Right renal pelvis (tissue), 4 donors: ENCODE results near the gene P4HTM. TPM values are rescaled to one million over a fixed set of nuclear protein-coding genes. Genes with fewer than 3 reads are reported as not detected.
"Not testable (repeated sequence)": the region's sequence is repeated elsewhere in the genome, so short reads cannot be mapped to it uniquely, and the experiment has no call there.

Source experiments
- DNase-seq, 4 donors: peaks; one replicate each; pipeline ENCODE4 v3.0.0-alpha.2; 2013; ENCODE audit warnings: low read depth in 4 of 4, low spot score in 3 of 4, missing footprints in 1 of 4
- polyA plus RNA-seq, 4 donors: library from polyadenylated mRNA; unstranded; fragments of 120-200 nt; gene quantifications; one replicate each; pipeline ENCODE4 v1.2.1, GENCODE V29; 2013; ENCODE audit not compliant: insufficient read length in 4 of 4

P4HTM gene
- polyA plus RNA-seq, 4 donors = 38.2 to 56.2 (median 41.4) TPM

DNA sequence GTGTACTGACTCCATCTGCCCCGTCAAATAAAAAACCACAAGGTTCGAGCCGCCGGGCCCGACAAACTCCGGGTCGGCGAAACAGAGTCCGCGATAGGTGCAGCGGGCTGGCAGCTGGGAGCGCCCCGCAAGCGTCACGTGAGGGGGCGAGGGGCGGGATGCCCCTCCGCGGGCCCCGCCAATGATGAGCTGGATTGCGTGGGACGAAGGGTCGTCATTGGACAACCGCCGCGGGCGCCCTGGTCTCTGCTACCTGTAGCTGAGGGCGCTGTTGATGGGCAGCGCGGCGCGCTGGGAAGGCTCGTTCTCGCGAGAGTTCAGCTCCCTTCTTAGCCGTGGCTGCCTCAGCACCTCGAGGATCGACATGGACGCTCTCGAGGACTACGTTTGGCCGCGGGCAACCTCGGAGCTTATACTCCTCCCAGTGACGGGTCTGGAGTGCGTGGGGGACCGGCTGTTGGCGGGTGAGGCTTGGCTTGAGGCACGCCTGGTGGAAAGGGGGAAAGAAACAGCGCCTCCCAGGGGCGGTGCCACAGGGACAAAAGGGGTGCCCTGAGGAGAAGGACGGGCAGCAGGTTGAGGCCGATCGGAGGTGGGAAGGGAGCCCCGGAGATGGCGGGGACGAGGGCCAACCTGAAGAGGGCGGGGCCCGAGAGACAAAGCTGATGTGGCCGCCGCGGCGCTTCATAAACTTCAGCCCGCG is 17.2 kb downstream of the P4HTM start, which contains the start of gene WDR6:
Gene WDR6 (plus strand): TSS at position 324 of the 703 bp plus-strand sequence. CDS start 41 bp downstream, at position 365.
- DNase-seq = peak; percentile 90 to 93 (median 90)

GRCh38 chr3:49007771-49008528 is 17.9 kb downstream of the P4HTM start:
- peak in 1 of 4 donors; percentile 72 for DNase-seq

DNA sequence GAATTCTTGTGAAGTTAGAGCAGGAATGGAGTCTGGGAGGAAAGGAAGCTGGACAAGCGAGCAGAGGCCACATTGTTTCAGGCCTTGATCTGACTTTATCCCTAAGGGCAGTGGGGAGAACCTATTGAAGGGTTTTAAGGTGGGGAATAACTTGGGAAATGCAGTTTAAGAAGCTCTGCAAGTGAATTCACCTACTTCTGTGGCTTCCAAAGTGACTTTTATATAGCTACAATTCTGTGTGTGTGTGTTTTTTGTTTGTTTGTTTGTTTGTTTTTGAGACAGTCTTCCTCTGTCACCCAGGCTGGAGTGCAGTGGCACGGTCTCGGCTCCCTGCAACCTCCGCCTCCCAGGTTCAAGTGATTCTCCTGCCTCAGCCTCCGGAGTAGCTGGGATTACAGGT is 18.6 kb downstream of the P4HTM start:
- DNase-seq = not testable (repeated sequence)

GRCh38 chr3:49009396-49009795 is 19.4 kb downstream of the P4HTM start:
- DNase-seq = no peak

GRCh38 chr3:49012441-49013017 is 22.5 kb downstream of the P4HTM start:
- DNase-seq = no peak

GRCh38 chr3:49013113-49013737 is 23.2 kb downstream of the P4HTM start:
- DNase-seq = no peak

DNA sequence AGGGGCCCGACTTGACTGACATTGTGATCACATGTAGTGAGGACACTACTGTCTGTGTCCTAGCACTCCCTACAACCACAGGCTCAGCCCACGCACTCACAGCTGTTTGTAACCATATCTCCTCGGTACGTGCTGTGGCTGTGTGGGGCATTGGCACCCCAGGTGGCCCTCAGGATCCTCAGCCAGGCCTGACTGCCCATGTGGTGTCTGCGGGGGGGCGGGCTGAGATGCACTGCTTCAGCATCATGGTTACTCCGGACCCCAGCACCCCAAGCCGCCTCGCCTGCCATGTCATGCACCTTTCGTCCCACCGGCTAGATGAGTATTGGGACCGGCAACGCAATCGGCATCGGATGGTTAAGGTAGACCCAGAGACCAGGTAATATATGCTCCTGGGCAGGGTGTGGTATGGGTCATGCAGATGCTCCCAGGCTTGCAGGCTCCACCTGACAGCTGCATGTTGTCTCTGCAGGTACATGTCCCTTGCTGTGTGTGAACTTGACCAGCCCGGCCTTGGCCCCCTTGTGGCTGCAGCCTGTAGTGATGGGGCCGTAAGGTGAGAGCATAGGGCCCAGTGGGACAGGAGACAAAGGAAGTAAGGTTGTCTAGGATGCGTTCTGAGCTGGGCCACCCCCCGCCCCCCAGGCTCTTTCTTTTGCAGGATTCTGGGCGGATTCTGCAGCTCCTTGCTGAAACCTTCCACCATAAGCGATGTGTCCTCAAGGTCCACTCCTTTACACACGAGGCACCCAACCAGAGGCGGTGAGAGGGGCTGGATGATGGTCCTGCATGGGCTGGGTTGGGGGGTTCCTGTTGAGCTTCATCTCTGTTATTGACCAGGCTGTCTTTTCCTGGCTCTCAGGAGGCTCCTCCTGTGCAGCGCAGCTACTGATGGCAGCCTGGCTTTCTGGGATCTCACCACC is 24.0 kb downstream of the P4HTM start:
- DNase-seq = no peak

DNA sequence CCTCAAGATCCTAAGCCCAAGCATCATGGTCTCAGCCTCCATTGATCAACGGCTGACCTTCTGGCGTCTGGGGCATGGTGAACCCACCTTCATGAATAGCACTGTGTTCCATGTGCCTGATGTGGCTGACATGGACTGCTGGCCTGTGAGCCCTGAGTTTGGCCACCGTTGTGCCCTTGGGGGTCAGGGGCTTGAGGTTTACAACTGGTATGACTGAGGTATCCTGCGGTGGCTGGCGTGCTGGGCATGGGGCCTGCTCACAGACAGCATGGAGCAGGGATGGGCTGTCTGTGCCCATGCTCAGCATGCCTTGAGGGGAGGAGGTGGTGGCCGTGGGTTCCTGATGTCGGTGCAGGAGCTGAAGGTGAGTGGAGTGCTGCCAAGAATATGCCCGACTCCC is 25.0 kb downstream of the P4HTM start:
- no peak for DNase-seq

GRCh38 chr3:49015765-49016164 is 25.7 kb downstream of the P4HTM start:
- no peak for DNase-seq

GRCh38 chr3:49016414-49017228 is 26.6 kb downstream of the P4HTM start:
- DNase-seq = no peak

DNA sequence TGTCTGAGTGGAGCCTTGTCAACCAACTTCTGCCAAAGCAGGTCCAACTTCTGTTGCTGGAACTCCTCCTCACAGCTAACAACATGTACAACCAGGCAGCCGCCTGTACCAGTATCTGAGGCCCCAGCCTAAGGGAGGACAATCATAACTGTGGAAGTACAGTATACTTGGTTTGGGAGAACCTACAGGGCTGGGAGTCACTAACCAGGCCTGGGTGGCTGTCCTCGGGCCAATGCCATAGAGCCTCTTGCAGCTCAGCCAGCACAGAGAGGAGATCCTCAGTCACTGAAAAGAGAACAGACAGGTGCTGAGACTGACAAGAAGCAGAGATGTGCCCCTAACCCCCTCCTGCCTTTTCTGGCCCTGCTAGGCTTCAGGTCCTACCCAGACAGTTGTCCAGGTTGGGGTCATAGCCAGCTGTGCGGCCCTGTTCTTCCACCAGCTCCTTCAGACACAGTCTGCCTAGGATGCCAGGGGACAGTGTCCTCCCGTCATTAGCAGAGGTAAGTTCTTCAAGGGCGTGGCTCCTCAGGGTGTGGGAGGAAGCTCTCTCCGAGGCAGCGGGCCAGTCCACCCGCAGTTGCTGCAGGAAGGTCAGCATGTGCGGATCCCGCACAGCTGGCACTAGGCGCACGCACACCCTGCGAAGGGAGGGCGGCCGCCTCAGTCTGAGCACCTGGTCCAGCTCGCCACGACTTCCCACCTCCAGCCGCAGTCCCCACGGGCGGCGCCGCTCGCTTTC is 27.4 kb downstream of the P4HTM start:
- no peak for DNase-seq

- DNase-seq = no peak
Measured at GRCh38 chr3:49017971-49018706, 28.1 kb downstream of the P4HTM start, which contains the start of gene DALRD3. TSS of gene DALRD3 (minus strand) at chr3:49018580. CDS start at chr3:49018564, 16 bp downstream.

GRCh38 chr3:49018707-49019006 is 28.6 kb downstream of the P4HTM start:
- DNase-seq = no peak

- DNase-seq = no peak
Measured at GRCh38 chr3:49019941-49020329, 29.9 kb downstream of the P4HTM start.

GRCh38 chr3:49020330-49021212 is 30.5 kb downstream of the P4HTM start:
- DNase-seq = no peak

DNA sequence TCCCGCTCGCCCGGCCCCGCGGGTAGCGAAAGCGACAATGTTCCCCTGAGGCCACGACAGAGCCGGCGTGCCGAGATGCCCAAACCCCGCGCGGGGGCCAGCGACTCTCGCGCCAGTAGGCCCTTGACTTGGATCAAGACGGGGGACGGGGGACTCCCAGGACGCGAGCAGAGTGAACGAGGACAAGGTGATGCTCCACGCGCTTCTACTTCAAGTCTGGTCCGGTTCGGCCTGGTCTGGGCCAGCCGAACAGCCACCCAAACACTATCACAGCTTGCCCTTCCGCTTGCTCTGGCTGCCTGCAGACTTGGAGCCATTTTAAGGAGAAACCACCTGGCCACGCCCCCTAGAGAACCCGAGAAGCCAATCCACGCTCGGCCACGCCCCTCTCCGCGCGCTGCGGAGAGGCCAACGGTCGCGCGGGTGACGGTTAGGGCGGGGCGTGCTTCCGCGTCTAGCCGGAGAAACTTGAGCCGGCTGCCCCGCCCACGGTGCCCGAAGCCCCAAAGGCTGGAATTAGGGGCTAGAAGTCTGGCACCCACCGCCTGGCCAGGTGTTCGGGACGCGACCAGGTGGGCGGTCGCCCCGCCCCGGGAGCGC is 31.3 kb downstream of the P4HTM start:
- DNase-seq = peak; percentile 96 to 98 (median 97)
